Ascending aorta (tissue), 2 donors: Measurements from ENCODE around the gene NRP2. TPM values are rescaled to one million over a fixed set of nuclear protein-coding genes. Genes with fewer than 3 reads are reported as not detected.

Experiments
- DNase-seq, 2 donors: peaks; one replicate each; pipeline ENCODE4 v3.0.0-alpha.2; 2019; ENCODE audit warnings: low spot score in 2 of 2
- H3K27ac ChIP-seq, 2 donors: fragments of 200-600 bp; sonication (generic); one replicate each; pipeline ENCODE4 v1.5.1; 2016 to 2017; ENCODE audit warnings: mild to moderate bottlenecking in 1 of 2
- H3K27me3 ChIP-seq: fragments of 200-600 bp; sonication (generic); one replicate; pipeline ENCODE4 v1.5.1; 2017
- H3K36me3 ChIP-seq, 2 donors: fragments of 200-600 bp; sonication (generic); one replicate each; pipeline ENCODE4 v1.5.1; 2016
- H3K4me1 ChIP-seq, 2 donors: fragments of 200-600 bp; sonication (generic); one replicate each; pipeline ENCODE4 v1.5.1; 2016 to 2017; ENCODE audit warnings: mild to moderate bottlenecking in 1 of 2
- H3K4me3 ChIP-seq, 2 donors: fragments of 200-600 bp; sonication (generic); one replicate each; pipeline ENCODE4 v1.5.1; 2016 to 2017; ENCODE audit warnings: mild to moderate bottlenecking in 1 of 2
- H3K9me3 ChIP-seq, 2 donors: fragments of 200-600 bp; sonication (generic); one replicate each; pipeline ENCODE4 v1.5.1; 2016
- CTCF ChIP-seq, 3 experiments: fragments of 200-600 bp in 2 of 3; fragments of 450-650 bp in 1 of 3; sonication (generic) in 2 of 3; IDR thresholded peaks; one replicate each; pipeline ENCODE4 v1.5.1; 2016 to 2019; ENCODE audit warnings: antibody characterized with exemption in 3 of 3, mild to moderate bottlenecking in 1 of 3, moderate library complexity in 1 of 3
- intact Hi-C: fragments of 100-400 bp; cut with DNase I; formaldehyde crosslinking; loops from one replicate; pipeline ENCODE4 v1.15.1; 2023
- total RNA-seq: library from RNA; depleted of rRNA; stranded (reverse); fragments of >200 nt; gene quantifications from one replicate; pipeline ENCODE4 v1.1.0, GENCODE V29; 2016

NRP2 gene
- total RNA-seq, 1 donor from 2014 or later = 39.7 TPM

GRCh38 chr2:205730701-205731582 is 48.6 kb downstream of the NRP2 start:
- no peaks in the 10 kb centered on the region for H3K9me3 ChIP-seq
- H3K4me3 ChIP-seq = no peak overlapping the region
- intact Hi-C loops = no loop called here
- no peaks in the 10 kb centered on the region for H3K27me3 ChIP-seq
- TF ChIP-seq CTCF (IDR thresholded peaks at IDR 0.05) = no peak
- peaks cover 13 to 16% of the 10 kb centered on the region in 2 donors for H3K36me3 ChIP-seq
- no peaks in the 10 kb centered on the region for H3K4me1 ChIP-seq
- H3K27ac ChIP-seq = peak overlapping the region in 1 of 2 donors; percentile 31
- no peak for DNase-seq

GRCh38 chr2:205731583-205731981 is 49.3 kb downstream of the NRP2 start:
- Histone ChIP-seq H3K27me3 (no peaks in the 10 kb centered on the region), H3K4me3 (no peak overlapping the region), H3K9me3 (no peaks in the 10 kb centered on the region), H3K36me3 (peaks cover 9 to 14% of the 10 kb centered on the region in 2 donors), H3K4me1 (no peaks in the 10 kb centered on the region), H3K27ac (peak overlapping the region in 1 of 2 donors; percentile 5)
- no peak for TF ChIP-seq CTCF (IDR thresholded peaks at IDR 0.05)
- intact Hi-C loops = no loop called here
- no peak for DNase-seq

- Histone ChIP-seq H3K4me1 (no peaks in the 10 kb centered on the region), H3K27me3 (no peaks in the 10 kb centered on the region), H3K36me3 (peaks cover 9% of the 10 kb centered on the region in 2 donors), H3K4me3 (no peak overlapping the region), H3K27ac (no peak overlapping the region), H3K9me3 (no peaks in the 10 kb centered on the region)
- DNase-seq = no peak
- intact Hi-C loops = no loop called here
- TF ChIP-seq CTCF (IDR thresholded peaks at IDR 0.05) = no peak
Observed at GRCh38 chr2:205732314-205732713, 50.0 kb downstream of the NRP2 start.

- Histone ChIP-seq H3K36me3 (peaks cover 4 to 9% of the 10 kb centered on the region in 2 donors), H3K27me3 (no peaks in the 10 kb centered on the region), H3K4me3 (no peak overlapping the region), H3K4me1 (no peaks in the 10 kb centered on the region), H3K27ac (no peak overlapping the region), H3K9me3 (no peaks in the 10 kb centered on the region)
- no peak for TF ChIP-seq CTCF (IDR thresholded peaks at IDR 0.05)
- no peak for DNase-seq
- intact Hi-C loops = no loop called here
Observed at GRCh38 chr2:205733082-205733481, 50.8 kb downstream of the NRP2 start.

GRCh38 chr2:205733648-205734047 is 51.3 kb downstream of the NRP2 start:
- Histone ChIP-seq H3K27ac (no peak overlapping the region), H3K4me3 (no peak overlapping the region), H3K36me3 (peaks cover 4 to 9% of the 10 kb centered on the region in 2 donors), H3K4me1 (no peaks in the 10 kb centered on the region), H3K27me3 (no peaks in the 10 kb centered on the region), H3K9me3 (no peaks in the 10 kb centered on the region)
- no peak for TF ChIP-seq CTCF (IDR thresholded peaks at IDR 0.05)
- intact Hi-C loops = no loop called here
- DNase-seq = no peak
